ENCODE results near the gene GALR3.
A peak's percentile ranks its signal among the peaks of the same experiment; 100 is the strongest.

GALR3 gene

DNA sequence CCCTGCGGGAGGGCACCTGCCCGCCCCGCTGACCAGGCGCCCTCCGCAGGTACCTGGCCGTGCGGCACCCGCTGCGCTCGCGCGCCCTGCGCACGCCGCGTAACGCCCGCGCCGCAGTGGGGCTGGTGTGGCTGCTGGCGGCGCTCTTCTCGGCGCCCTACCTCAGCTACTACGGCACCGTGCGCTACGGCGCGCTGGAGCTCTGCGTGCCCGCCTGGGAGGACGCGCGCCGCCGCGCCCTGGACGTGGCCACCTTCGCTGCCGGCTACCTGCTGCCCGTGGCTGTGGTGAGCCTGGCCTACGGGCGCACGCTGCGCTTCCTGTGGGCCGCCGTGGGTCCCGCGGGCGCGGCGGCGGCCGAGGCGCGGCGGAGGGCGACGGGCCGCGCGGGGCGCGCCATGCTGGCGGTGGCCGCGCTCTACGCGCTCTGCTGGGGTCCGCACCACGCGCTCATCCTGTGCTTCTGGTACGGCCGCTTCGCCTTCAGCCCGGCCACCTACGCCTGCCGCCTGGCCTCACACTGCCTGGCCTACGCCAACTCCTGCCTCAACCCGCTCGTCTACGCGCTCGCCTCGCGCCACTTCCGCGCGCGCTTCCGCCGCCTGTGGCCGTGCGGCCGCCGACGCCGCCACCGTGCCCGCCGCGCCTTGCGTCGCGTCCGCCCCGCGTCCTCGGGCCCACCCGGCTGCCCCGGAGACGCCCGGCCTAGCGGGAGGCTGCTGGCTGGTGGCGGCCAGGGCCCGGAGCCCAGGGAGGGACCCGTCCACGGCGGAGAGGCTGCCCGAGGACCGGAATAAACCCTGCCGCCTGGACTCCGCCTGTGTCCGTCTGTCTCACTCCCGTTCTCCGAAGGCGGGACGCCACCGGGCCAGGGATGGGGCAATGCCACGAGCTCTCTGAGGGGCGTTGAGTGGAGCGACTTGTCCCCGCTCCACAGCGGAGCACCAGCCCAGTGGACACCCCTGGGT, 1.8 kb downstream of the GALR3 start:
- DNase-seq (ENCODE audit: low spot score): no peak
- Histone ChIP-seq H3K27me3 (ENCODE audit: control insufficient read depth in 3 of 3, insufficient read depth in 3 of 3, low read depth in 1 of 3, low read length in 3 of 3) (peaks cover 0 to 39% (median 16%) of the 10 kb centered on the region in 3 experiments), H3K4me2 (ENCODE audit: insufficient read depth, low read length, poor library complexity, severe bottlenecking) (peak overlapping the region; percentile 97), H3K79me1 (ENCODE audit: low read depth, low read length) (no peaks in the 10 kb centered on the region), H2BK5ac (ENCODE audit: low read length) (no peak overlapping the region), H3K23ac (ENCODE audit: low read depth, low read length, poor library complexity) (peak overlapping the region; percentile 92), H3K4me3 (ENCODE audit: low read length in 2 of 2) (peak overlapping the region in 1 of 2 donors; percentile 85), H3K9me3 (replicated peaks in 1 of 2; ENCODE audit: control insufficient read depth in 2 of 2, insufficient read depth in 1 of 2, low read depth in 1 of 2, low read length in 2 of 2) (no peaks in the 10 kb centered on the region), H3K18ac (ENCODE audit: low read length) (peak overlapping the region; percentile 93), H3K27ac (replicated peaks; ENCODE audit: low read length) (no peak overlapping the region), H2BK12ac (ENCODE audit: low read length) (peak overlapping the region; percentile 89), H4K91ac (ENCODE audit: low read depth, low read length, poor library complexity) (peak overlapping the region; percentile 48), H4K8ac (ENCODE audit: low read depth, low read length) (peak overlapping the region; percentile 93), H2BK120ac (ENCODE audit: low read depth, low read length) (no peak overlapping the region), H3K14ac (ENCODE audit: low read length) (peak overlapping the region; percentile 92), H2AFZ (ENCODE audit: low read length) (no peak overlapping the region), H3K4ac (ENCODE audit: low read length) (no peak overlapping the region), H3K36me3 (replicated peaks in 1 of 2; ENCODE audit: control insufficient read depth in 2 of 2, insufficient read depth in 2 of 2, low read length in 2 of 2) (peaks cover 3 to 17% of the 10 kb centered on the region in 2 donors), H3K4me1 (ENCODE audit: control insufficient read depth in 2 of 2, insufficient read depth in 1 of 2, low read depth in 1 of 2, low read length in 2 of 2) (peaks cover 11 to 15% of the 10 kb centered on the region in 2 donors), H3K9ac (ENCODE audit: low read depth, low read length, poor library complexity) (peak overlapping the region; percentile 94), H2AK5ac (ENCODE audit: low read depth, low read length) (peak overlapping the region; percentile 13), H2BK15ac (ENCODE audit: low read length) (peak overlapping the region; percentile 56)
- WGBS, 2 donors (ENCODE audit: extremely low coverage in 2 of 2, insufficient read length in 2 of 2, insufficient replicate concordance in 1 of 2): no CpG with 5 or more reads among the region's 135 CpGs

- H3K36me3 ChIP-seq (replicated peaks in 1 of 2; ENCODE audit: control insufficient read depth in 2 of 2, insufficient read depth in 2 of 2, low read length in 2 of 2): peaks cover 20 to 38% of the 10 kb centered on the region in 2 donors
- H3K9me3 ChIP-seq (replicated peaks in 1 of 2; ENCODE audit: control insufficient read depth in 2 of 2, insufficient read depth in 1 of 2, low read depth in 1 of 2, low read length in 2 of 2): no peaks in the 10 kb centered on the region
- H2AK5ac ChIP-seq (ENCODE audit: low read depth, low read length): no peak overlapping the region
- no peak overlapping the region for H2BK5ac ChIP-seq (ENCODE audit: low read length)
- no peak overlapping the region for H3K27ac ChIP-seq (replicated peaks; ENCODE audit: low read length)
- H4K91ac ChIP-seq (ENCODE audit: low read depth, low read length, poor library complexity): no peak overlapping the region
- H3K4me3 ChIP-seq (ENCODE audit: low read length in 2 of 2): no peak overlapping the region
- no peak overlapping the region for H3K4me2 ChIP-seq (ENCODE audit: insufficient read depth, low read length, poor library complexity, severe bottlenecking)
- no peak overlapping the region for H3K14ac ChIP-seq (ENCODE audit: low read length)
- no peak overlapping the region for H4K8ac ChIP-seq (ENCODE audit: low read depth, low read length)
- no peak overlapping the region for H3K9ac ChIP-seq (ENCODE audit: low read depth, low read length, poor library complexity)
- WGBS, 2 donors (ENCODE audit: extremely low coverage in 2 of 2, insufficient read length in 2 of 2, insufficient replicate concordance in 1 of 2): no CpG with 5 or more reads among the region's 9 CpGs
- peak overlapping the region; percentile 16 for H3K23ac ChIP-seq (ENCODE audit: low read depth, low read length, poor library complexity)
- H2AFZ ChIP-seq (ENCODE audit: low read length): no peak overlapping the region
- H3K4ac ChIP-seq (ENCODE audit: low read length): no peak overlapping the region
- no peak overlapping the region for H2BK120ac ChIP-seq (ENCODE audit: low read depth, low read length)
- peaks cover 9 to 12% of the 10 kb centered on the region in 2 donors for H3K4me1 ChIP-seq (ENCODE audit: control insufficient read depth in 2 of 2, insufficient read depth in 1 of 2, low read depth in 1 of 2, low read length in 2 of 2)
- H3K79me1 ChIP-seq (ENCODE audit: low read depth, low read length): no peaks in the 10 kb centered on the region
- no peak overlapping the region for H2BK15ac ChIP-seq (ENCODE audit: low read length)
- H2BK12ac ChIP-seq (ENCODE audit: low read length): no peak overlapping the region
- no peak overlapping the region for H3K18ac ChIP-seq (ENCODE audit: low read length)
- peaks cover 0 to 30% (median 16%) of the 10 kb centered on the region in 3 experiments for H3K27me3 ChIP-seq (ENCODE audit: control insufficient read depth in 3 of 3, insufficient read depth in 3 of 3, low read depth in 1 of 3, low read length in 3 of 3)
- DNase-seq (ENCODE audit: low spot score): no peak
Observed at GRCh38 chr22:37827056-37827455, 3.9 kb downstream of the GALR3 start.

DNA sequence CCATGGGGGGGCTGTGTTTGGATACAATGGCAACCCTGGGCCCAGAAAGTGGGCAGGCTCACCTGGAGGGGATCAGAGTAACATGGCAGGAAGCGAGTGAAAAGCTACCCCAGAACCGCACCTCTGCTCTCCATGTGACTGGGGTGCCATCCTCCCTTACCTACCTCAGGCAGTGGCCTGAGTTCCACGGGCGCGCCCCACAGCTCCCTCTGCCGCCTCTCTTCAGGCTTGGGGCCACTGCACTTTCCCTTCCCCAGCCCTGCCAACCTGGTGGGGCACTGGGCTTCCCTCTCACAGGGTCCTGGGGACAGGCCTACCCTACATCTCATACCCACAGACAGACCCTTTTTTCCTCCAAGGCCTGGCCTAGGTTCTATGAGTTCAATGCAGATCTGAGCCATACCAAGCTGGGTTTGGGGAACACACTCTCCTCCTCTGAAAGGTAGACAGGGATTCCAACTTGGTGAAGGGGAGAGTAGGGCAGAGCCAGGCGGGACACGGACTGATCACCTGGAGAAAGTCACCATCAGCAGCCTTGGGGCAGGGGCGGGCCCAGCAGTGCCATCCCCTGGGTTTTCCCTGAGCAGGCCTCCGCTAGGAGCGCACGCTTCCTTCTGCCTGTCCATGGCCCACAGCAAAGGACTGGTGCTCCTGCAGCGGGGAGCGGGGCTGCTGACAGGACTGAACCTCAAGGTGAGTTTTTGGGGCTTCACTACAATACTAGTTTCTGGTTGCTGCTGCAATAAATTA, 7.1 kb downstream of the GALR3 start:
- Histone ChIP-seq H2AFZ (ENCODE audit: low read length) (no peak overlapping the region), H2BK12ac (ENCODE audit: low read length) (no peak overlapping the region), H2AK5ac (ENCODE audit: low read depth, low read length) (no peak overlapping the region), H4K91ac (ENCODE audit: low read depth, low read length, poor library complexity) (no peak overlapping the region), H3K9me3 (replicated peaks in 1 of 2; ENCODE audit: control insufficient read depth in 2 of 2, insufficient read depth in 1 of 2, low read depth in 1 of 2, low read length in 2 of 2) (no peaks in the 10 kb centered on the region), H3K4ac (ENCODE audit: low read length) (no peak overlapping the region), H3K79me1 (ENCODE audit: low read depth, low read length) (no peaks in the 10 kb centered on the region), H3K27me3 (ENCODE audit: control insufficient read depth in 3 of 3, insufficient read depth in 3 of 3, low read depth in 1 of 3, low read length in 3 of 3) (peaks cover 0 to 6% (median 2%) of the 10 kb centered on the region in 3 experiments), H2BK15ac (ENCODE audit: low read length) (no peak overlapping the region), H2BK5ac (ENCODE audit: low read length) (no peak overlapping the region), H3K4me1 (ENCODE audit: control insufficient read depth in 2 of 2, insufficient read depth in 1 of 2, low read depth in 1 of 2, low read length in 2 of 2) (no peaks in the 10 kb centered on the region), H2BK120ac (ENCODE audit: low read depth, low read length) (no peak overlapping the region), H3K4me3 (ENCODE audit: low read length in 2 of 2) (no peak overlapping the region), H4K8ac (ENCODE audit: low read depth, low read length) (no peak overlapping the region), H3K9ac (ENCODE audit: low read depth, low read length, poor library complexity) (no peak overlapping the region), H3K4me2 (ENCODE audit: insufficient read depth, low read length, poor library complexity, severe bottlenecking) (no peak overlapping the region), H3K36me3 (replicated peaks in 1 of 2; ENCODE audit: control insufficient read depth in 2 of 2, insufficient read depth in 2 of 2, low read length in 2 of 2) (peaks cover 38 to 69% of the 10 kb centered on the region in 2 donors), H3K27ac (replicated peaks; ENCODE audit: low read length) (no peak overlapping the region), H3K18ac (ENCODE audit: low read length) (no peak overlapping the region), H3K14ac (ENCODE audit: low read length) (no peak overlapping the region), H3K23ac (ENCODE audit: low read depth, low read length, poor library complexity) (no peak overlapping the region)
- no CpG with 5 or more reads among the region's 14 CpGs for WGBS, 2 donors (ENCODE audit: extremely low coverage in 2 of 2, insufficient read length in 2 of 2, insufficient replicate concordance in 1 of 2)
- no peak for DNase-seq (ENCODE audit: low spot score)

GRCh38 chr22:37831472-37831871, 8.3 kb downstream of the GALR3 start:
- WGBS, 2 donors (ENCODE audit: extremely low coverage in 2 of 2, insufficient read length in 2 of 2, insufficient replicate concordance in 1 of 2): no CpG with 5 or more reads among the region's 11 CpGs
- Histone ChIP-seq H2BK120ac (ENCODE audit: low read depth, low read length) (no peak overlapping the region), H2BK12ac (ENCODE audit: low read length) (no peak overlapping the region), H3K79me1 (ENCODE audit: low read depth, low read length) (no peaks in the 10 kb centered on the region), H4K91ac (ENCODE audit: low read depth, low read length, poor library complexity) (no peak overlapping the region), H3K27ac (replicated peaks; ENCODE audit: low read length) (no peak overlapping the region), H2AK5ac (ENCODE audit: low read depth, low read length) (no peak overlapping the region), H2BK5ac (ENCODE audit: low read length) (no peak overlapping the region), H3K23ac (ENCODE audit: low read depth, low read length, poor library complexity) (no peak overlapping the region), H3K36me3 (replicated peaks in 1 of 2; ENCODE audit: control insufficient read depth in 2 of 2, insufficient read depth in 2 of 2, low read length in 2 of 2) (peaks cover 38 to 75% of the 10 kb centered on the region in 2 donors), H2BK15ac (ENCODE audit: low read length) (no peak overlapping the region), H3K9me3 (replicated peaks in 1 of 2; ENCODE audit: control insufficient read depth in 2 of 2, insufficient read depth in 1 of 2, low read depth in 1 of 2, low read length in 2 of 2) (no peaks in the 10 kb centered on the region), H3K4me1 (ENCODE audit: control insufficient read depth in 2 of 2, insufficient read depth in 1 of 2, low read depth in 1 of 2, low read length in 2 of 2) (no peaks in the 10 kb centered on the region), H3K14ac (ENCODE audit: low read length) (no peak overlapping the region), H3K4me3 (ENCODE audit: low read length in 2 of 2) (no peak overlapping the region), H3K4me2 (ENCODE audit: insufficient read depth, low read length, poor library complexity, severe bottlenecking) (no peak overlapping the region), H4K8ac (ENCODE audit: low read depth, low read length) (no peak overlapping the region), H3K27me3 (ENCODE audit: control insufficient read depth in 3 of 3, insufficient read depth in 3 of 3, low read depth in 1 of 3, low read length in 3 of 3) (no peaks in the 10 kb centered on the region), H3K18ac (ENCODE audit: low read length) (no peak overlapping the region), H3K9ac (ENCODE audit: low read depth, low read length, poor library complexity) (no peak overlapping the region), H3K4ac (ENCODE audit: low read length) (no peak overlapping the region), H2AFZ (ENCODE audit: low read length) (no peak overlapping the region)
- DNase-seq (ENCODE audit: low spot score): no peak
